Measurements from ENCODE around the gene XRCC5.
A peak's percentile ranks its signal among the peaks of the same experiment; 100 is the strongest.
"Not testable (repeated sequence)": the region's sequence is repeated elsewhere in the genome, so short reads cannot be mapped to it uniquely, and the experiment has no call there.

The XRCC5 gene

DNA sequence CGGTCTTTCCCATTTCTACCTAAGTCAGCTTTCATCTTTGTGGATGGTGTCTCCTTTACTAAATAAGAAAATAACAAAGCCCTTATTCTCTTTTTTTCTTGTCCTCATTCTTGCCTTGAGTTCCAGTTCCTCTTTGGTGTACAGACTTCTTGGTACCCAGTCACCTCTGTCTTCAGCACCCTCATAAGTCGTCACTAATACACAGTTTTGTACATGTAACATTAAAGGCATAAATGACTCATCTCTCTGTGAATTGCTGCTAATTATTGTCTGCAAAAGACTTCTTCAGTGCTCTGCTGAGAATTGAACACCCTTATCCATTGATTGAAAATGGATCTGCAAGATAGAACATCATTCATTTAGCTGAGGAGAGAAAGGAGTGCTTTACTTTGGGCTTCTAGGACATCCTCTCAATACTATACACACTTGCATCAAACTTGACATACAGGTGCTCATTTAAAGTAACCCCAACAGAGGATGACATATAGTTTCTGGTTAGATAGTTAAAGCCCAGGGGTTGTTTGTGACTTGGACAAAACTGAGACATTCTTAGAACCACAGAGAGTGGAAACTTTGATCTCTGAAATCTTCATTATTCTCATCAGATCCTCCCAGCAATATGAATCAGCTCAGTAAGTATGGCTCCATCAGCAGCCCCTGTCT, 97.0 kb downstream of the XRCC5 start:
- TF ChIP-seq JUND (IDR thresholded peaks at IDR 0.05; ENCODE audit: low read depth), result no peak
- in situ Hi-C loops (cut with HindIII; ENCODE audit: low pct_unique_long_range_greater_than_20kb, low sequenced_read_pairs), result no loop called here
- no peak for DNase-seq (ENCODE audit: low read depth in 1 of 2, low spot score in 1 of 2)

GRCh38 chr2:216206821-216207220, 97.7 kb downstream of the XRCC5 start:
- no peak for TF ChIP-seq JUND (IDR thresholded peaks at IDR 0.05; ENCODE audit: low read depth)
- no peak for DNase-seq (ENCODE audit: low read depth in 1 of 2, low spot score in 1 of 2)
- in situ Hi-C loops (cut with HindIII; ENCODE audit: low pct_unique_long_range_greater_than_20kb, low sequenced_read_pairs), result no loop called here

- DNase-seq (ENCODE audit: low read depth in 1 of 2, low spot score in 1 of 2); in situ Hi-C loops (cut with HindIII; ENCODE audit: low pct_unique_long_range_greater_than_20kb, low sequenced_read_pairs): not testable (repeated sequence)
These were observed 99.5 kb downstream of the XRCC5 start for GRCh38 chr2:216208661-216209060.

DNA sequence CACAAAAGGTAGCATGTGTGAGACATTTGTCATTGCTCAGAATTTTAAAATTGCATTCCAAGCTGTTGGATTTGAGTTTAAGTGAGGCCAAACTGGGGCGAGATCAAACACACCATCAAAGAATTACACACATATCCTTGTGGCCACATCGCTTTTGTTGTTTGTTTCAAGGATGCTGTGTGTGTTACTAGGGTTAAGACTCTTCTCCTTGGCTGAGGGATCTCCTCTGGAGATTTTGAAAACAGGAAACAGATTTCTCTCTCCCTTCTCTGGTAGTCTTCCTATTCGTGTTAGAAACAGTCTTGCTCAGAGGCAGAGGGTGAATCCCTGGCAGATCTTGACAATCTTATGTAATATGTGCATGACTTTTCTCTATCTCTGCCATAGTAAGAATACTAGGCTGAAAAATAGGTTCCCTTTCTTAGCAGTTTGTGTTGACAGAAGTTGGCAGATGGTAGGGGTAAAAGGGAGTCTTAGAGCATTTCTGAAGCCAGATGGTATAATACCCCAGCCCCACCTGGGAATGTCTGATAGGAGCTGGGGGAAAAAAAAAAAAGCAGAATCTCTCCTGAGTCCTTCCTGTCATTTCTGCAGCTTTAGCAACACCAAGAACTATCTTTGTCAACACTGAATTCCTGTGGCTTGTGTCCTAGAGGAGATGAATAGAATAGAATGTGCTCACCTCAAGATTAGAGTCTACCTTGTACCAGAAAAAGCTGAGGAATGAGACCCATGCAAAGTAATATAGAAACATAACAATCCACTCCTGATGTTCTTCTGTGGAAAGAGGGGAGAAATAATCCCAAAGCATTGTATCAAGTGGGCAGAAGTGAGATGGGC, 101.8 kb downstream of the XRCC5 start:
- no peak for TF ChIP-seq JUND (IDR thresholded peaks at IDR 0.05; ENCODE audit: low read depth)
- peak in 1 of 2 experiments; percentile 9 for DNase-seq (ENCODE audit: low read depth in 1 of 2, low spot score in 1 of 2)
- in situ Hi-C loops (cut with HindIII; ENCODE audit: low pct_unique_long_range_greater_than_20kb, low sequenced_read_pairs), result no loop called here

DNA sequence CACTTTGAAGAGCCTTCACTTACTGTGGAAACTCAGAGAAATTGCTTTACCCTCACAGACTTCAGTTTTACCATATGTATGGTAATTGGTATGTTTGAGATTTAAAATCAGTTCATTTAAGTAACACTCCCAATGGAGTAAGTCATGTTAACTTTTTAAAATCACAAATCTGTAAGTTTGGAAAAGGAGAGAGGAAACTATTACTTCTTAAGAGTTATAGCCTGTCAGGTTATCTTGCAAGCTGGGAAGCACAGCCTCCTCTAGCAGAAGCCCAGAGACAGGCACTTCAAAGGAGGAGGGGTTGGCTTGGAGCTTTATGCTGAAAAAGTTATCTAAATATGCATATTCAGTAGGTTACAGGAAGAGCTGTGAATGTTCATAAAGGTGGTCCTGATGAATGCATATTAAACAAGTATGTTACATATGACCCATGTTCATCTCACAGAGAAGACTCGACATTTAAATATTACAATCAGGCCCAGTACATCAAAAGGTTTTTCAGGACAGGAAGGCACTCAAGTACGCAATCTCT, 102.5 kb downstream of the XRCC5 start:
- no peak for TF ChIP-seq JUND (IDR thresholded peaks at IDR 0.05; ENCODE audit: low read depth)
- DNase-seq (ENCODE audit: low read depth in 1 of 2, low spot score in 1 of 2), result no peak
- in situ Hi-C loops (cut with HindIII; ENCODE audit: low pct_unique_long_range_greater_than_20kb, low sequenced_read_pairs), result no loop called here

DNA sequence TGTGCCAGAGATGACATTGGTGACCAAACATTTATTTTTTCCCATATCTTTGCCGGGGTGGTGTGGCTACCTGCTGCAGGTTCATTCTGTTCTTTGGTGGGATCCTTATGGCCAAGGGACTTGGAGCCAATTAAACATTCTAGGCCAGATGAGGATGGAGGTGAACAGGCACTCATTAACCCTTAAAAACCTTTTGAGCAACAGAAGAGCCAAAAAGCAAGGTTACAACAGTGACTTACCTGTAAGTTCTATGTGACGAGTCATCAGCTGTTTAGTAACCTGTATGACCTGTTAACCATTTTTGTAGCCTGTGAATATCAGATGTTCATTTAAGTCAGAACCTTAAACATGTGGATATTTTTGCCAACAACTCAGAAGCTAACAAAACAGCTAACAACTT, 105.6 kb downstream of the XRCC5 start:
- no peak for DNase-seq (ENCODE audit: low read depth in 1 of 2, low spot score in 1 of 2)
- no peak for TF ChIP-seq JUND (IDR thresholded peaks at IDR 0.05; ENCODE audit: low read depth)
- in situ Hi-C loops (cut with HindIII; ENCODE audit: low pct_unique_long_range_greater_than_20kb, low sequenced_read_pairs), result no loop called here

DNA sequence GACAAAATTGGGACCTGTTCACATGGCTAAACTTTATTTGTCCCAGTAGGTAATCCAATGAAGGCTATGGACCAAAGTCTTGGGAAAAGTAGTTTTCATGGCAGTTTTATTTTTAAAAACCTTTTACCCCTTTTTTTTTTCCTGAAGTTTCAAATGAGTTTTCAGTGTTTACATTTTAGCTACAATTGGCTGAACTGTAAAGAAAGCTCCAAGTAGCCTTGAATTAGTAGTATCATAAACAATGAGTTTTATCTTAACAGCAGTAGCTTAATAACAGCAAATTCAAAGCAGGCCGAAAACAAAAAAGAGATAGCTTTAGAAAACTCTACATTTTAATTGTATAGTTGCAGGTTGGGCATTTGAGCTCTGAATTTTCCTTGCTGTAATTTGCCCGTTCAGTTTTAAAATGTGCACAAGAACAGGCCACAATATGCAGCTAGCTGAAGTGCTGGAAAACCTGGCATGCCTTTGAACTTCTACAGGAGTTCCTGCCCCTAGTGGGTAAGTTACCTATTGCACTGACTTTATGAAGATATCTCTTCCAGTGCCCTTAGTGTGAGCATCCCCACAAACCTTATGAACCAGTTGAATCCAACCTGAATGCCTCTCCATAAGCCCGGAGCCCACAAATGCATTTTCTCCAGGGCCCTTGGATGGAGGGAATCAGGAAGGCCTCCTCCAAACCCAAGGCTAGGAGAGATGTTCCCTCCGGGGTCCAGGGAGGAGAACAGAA, 106.7 kb downstream of the XRCC5 start:
- peak; percentile 9 to 43 for DNase-seq (ENCODE audit: low read depth in 1 of 2, low spot score in 1 of 2)
- TF ChIP-seq JUND (IDR thresholded peaks at IDR 0.05; ENCODE audit: low read depth), result no peak
- in situ Hi-C loops (cut with HindIII; ENCODE audit: low pct_unique_long_range_greater_than_20kb, low sequenced_read_pairs), result no loop called here

- no peak for TF ChIP-seq JUND (IDR thresholded peaks at IDR 0.05; ENCODE audit: low read depth)
- in situ Hi-C loops (cut with HindIII; ENCODE audit: low pct_unique_long_range_greater_than_20kb, low sequenced_read_pairs), result no loop called here
- DNase-seq (ENCODE audit: low read depth in 1 of 2, low spot score in 1 of 2), result no peak
These were observed 108.1 kb downstream of the XRCC5 start for GRCh38 chr2:216216951-216217903.

DNA sequence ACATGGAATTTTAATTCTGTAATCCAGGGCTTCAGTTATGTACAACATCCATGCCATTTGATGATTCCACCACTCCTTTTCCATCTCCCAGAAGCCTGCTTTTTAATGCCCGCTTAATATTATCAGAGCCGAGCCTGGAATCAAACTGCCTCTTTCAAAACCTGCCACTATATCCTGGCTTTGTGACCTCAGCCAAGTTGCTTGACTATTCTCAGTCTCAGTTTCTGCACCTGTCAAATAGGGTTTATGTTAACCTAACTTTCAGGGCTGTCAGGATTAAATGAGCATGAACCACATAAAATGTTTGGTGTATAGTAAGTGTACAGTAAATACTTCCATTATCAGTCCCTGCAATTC, 108.7 kb downstream of the XRCC5 start:
- no peak for DNase-seq (ENCODE audit: low read depth in 1 of 2, low spot score in 1 of 2)
- in situ Hi-C loops (cut with HindIII; ENCODE audit: low pct_unique_long_range_greater_than_20kb, low sequenced_read_pairs), result no loop called here
- no peak for TF ChIP-seq JUND (IDR thresholded peaks at IDR 0.05; ENCODE audit: low read depth)

GRCh38 chr2:216219861-216220260, 110.7 kb downstream of the XRCC5 start:
- in situ Hi-C loops (cut with HindIII; ENCODE audit: low pct_unique_long_range_greater_than_20kb, low sequenced_read_pairs), result no loop called here
- TF ChIP-seq JUND (IDR thresholded peaks at IDR 0.05; ENCODE audit: low read depth), result no peak
- no peak for DNase-seq (ENCODE audit: low read depth in 1 of 2, low spot score in 1 of 2)

DNA sequence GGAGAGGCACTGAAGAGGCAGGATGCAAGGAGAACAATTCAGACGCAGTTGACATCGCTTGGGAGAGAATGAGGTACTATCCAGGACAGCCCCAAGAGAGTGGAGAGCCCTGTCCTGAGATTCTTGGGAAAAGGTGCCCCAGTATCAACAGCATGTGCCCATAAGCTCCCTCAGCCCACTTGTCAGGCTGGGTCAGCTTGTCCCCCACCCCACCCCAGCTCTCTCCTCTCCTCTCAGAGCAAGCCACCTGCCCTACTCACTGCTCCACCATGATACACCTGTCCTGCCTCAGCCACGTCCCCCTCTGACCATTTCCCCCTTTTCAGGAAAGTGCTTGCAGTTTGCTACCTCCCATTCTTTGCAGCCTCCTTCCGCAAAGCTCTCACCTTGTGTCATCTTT, 111.8 kb downstream of the XRCC5 start:
- no peak for DNase-seq (ENCODE audit: low read depth in 1 of 2, low spot score in 1 of 2)
- TF ChIP-seq JUND (IDR thresholded peaks at IDR 0.05; ENCODE audit: low read depth), result no peak
- in situ Hi-C loops (cut with HindIII; ENCODE audit: low pct_unique_long_range_greater_than_20kb, low sequenced_read_pairs), result no loop called here

- no peak for TF ChIP-seq JUND (IDR thresholded peaks at IDR 0.05; ENCODE audit: low read depth)
- no peak for DNase-seq (ENCODE audit: low read depth in 1 of 2, low spot score in 1 of 2)
- in situ Hi-C loops (cut with HindIII; ENCODE audit: low pct_unique_long_range_greater_than_20kb, low sequenced_read_pairs), result no loop called here
These were observed 112.7 kb downstream of the XRCC5 start for GRCh38 chr2:216221811-216222210.

All from T47D (cell line).